ENCODE results near the gene GARRE1.
"Not testable (repeated sequence)": the region's sequence is repeated elsewhere in the genome, so short reads cannot be mapped to it uniquely, and the experiment has no call there.

GARRE1 gene

DNA sequence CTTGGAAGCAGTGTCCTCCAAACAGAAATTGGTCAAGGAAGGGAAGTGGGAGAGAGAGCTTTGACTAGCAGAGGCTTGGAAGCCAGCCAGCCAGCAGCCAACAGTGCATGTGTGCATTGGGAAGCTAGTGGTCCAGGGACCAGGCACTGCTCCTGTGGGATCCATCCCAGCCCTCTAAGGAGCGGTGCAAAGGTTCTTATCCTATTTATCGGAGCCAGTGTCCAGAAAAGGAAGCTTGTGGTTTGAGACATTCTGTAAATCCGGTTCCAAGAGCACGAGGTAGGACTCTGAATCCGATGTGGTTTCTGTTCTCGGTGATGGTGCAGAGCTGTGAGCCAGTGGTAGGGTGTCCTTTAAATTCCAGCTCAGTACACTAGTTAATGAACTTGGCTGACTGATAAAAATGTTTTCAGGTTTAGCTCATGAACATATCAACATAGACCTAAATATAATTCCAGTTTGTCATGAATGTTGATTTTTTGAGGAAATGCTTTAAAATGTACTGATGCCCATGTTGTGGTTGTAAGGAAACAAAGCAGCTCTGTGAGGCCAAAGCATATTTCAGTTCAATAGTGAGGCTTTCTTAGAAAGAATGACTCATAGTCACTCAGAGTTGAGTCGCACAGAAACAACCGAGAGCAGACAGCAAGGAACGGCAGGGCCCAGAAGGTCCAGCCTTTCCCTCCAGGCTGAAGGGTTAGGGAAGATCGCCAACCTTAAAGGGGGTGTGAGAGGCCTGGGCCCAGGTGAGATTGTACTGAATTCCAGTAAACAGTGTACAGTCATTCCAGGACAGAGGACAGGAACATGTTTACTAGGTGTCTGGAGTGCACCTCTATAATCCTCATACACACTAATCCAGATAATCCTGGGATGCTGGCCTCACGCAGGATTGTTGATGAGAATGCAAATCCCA, 21.5 kb upstream of the GARRE1 start:
- peak; percentile 21 for DNase-seq (ENCODE audit: low spot score)

DNA sequence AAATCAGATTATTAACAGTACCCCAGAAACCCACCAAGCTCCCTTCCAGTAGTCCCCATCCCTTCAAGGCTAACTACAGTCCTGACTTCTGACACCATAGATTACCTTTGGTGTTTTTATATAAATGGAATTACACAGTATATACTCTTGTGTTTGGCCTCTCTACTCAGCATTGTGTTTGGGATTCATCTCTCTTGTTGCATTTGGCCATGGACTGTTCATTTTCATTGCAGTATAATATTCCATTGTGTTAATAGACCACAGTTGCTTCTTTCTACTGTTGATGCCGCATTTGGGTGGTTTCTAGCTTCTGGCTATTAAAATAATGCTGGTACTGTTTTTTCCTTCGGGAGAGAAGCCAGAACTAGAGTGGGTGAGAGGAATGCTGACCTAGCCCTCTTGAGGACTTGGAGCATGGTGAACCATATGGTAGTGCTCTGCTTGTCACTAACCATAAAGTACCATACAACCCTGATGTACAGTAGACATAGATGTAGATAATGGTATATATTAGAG, 18.9 kb upstream of the GARRE1 start:
- DNase-seq (ENCODE audit: low spot score): no peak

DNA sequence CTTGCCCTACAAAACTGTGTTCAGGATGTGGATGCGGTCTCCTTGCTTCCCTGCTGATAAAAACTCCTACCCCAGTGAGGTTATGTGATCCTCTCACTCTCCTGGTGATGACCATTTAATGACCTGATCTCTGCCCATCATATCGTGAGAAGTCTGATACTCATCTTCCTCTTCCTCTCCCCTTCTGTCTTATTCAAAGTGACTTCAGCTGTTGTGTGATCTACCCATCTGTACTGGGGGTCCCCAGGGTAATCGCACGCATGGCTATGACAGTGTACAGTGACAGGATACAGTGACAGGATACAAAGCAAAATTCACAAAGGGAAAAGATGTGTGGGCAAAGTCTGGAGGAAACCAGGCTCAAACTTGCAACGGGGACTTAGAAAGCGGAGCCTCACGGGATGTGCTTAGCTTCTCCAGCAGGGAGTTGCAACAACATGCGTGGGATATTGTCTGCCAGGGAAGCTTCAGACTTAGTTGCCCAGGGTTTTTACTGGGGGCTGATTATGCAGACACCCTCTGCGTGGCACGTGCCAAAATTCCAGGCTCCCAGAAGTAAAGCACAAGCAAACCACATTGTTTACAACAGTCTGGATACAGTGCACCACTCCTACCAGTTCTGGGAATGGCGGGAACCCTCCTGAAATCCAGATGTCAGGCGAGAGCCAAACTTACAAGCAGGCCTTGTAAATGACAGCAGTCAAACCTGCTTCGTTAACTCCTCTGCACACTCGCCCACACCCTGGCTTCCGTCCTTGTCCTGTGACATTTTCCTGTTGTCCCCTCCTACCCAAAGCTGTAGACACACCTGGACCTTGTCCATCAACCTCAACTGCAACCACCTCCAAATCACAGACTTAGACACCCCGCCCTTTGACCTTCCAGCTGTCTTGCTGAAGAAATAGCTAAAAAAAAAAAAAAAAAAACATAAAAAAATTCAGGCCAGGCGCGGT, 18.0 kb upstream of the GARRE1 start:
- DNase-seq (ENCODE audit: low spot score): no peak

DNA sequence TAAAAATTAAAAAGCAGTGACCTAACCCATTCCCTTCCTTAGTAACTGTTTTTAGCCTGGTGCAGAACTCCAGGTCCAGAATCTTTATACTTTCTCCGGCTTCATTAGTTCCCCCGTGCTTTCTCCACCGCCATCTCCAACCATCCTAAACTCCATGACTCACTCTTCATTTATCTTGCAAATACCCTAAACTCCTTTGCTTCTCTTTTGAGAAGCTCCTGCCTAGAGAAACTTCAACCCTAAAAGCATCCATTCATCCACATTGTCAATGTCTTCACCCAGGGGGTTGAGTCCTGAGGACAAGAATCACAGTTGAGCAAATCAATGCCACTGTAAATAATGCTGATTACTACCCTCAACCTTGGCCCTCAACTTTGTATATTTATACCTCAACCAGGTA, 17.1 kb upstream of the GARRE1 start:
- no peak for DNase-seq (ENCODE audit: low spot score)

DNA sequence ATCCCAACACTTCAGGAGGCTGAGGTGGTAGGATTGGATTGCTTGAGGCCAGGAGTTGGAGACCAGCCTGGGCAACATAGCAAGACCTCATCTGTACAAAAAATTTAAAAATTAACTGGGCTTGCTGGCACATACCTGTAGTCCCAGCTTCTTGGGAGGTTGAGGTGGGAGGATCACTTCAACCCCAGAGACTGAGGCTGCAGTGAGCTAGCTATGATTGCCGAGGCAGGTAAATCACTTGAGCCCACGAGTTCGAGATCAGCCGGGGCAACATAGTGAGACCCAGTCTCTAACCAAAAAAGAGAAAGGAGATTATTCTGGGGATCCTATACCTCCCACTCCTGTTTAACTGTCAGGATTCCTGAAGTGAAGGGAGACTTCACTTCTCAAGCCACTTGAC, 16.4 kb upstream of the GARRE1 start:
- no peak for DNase-seq (ENCODE audit: low spot score)

DNA sequence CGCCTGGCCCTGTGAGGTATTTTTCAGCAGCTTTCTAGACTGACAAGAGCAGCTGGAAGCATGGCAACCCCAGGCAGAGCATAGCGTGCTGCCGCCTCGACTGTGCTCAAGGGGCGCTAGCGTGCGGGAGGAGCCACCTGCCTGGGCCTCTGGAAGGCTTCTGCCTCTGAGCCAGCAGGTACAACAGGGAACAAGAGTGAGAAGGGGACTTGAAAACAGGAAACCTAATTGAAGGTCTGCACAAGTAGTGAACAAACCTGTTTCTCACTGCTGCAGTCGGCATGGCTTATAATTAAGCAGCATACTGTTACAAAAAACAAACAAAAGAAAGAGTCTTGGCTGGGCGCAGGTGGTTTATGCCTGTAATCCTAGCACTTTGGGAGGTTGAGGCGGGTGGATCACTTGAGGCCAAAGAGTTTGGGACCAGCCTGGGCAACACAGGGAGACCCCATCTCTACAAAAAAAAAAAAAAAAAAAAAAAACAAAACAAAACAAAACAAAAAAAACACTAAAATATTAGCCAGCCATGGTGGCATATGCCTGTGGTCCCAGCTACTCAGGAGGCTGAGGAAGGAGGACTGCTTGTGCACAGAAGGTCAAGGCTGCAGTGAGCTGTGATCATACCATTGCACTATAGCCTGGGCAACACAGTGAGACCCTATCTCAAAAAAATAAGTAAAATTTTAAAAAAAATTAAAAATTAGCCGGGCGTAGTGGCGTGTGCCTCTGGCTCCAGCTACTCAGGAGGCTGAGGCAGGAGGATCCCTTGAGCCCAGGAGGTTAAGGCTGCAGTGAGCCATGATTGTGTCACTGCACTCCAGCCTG, 12.6 kb upstream of the GARRE1 start:
- no peak for DNase-seq (ENCODE audit: low spot score)

DNA sequence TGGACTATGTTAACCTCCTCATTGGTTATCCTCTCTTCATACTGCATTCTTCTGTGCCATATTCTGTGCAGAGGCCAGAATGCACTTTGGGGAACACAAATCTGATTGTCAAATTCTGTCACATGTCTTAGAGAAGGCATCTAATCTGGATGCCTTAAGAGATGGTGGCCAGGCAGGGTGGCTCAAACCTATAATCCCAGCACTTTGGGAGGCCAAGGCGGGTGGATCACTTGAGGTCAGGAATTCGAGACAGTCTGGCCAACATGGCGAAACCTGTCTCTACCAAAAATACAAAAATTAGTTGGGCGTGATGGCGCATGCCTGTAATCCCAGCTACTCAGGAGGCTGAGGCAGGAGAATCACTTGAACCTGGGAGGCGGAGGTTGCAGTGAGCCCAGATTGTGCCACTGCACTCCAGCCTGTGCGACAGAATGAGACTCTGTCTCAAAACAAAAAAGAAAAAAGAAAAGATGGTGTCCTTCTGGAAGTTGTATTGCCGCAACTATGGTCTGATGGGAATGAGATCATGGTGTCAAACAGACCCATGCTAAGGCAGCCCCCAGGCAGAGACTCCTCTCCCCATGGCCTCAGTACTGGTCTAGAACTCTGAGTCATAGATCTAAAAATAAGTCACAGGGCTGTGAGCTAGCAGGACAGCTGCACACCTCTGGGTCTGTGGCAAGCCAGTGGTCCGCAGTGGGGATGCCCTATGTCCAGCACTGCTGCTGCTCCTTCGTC, 11.0 kb upstream of the GARRE1 start:
- not testable (repeated sequence) for DNase-seq (ENCODE audit: low spot score)

DNA sequence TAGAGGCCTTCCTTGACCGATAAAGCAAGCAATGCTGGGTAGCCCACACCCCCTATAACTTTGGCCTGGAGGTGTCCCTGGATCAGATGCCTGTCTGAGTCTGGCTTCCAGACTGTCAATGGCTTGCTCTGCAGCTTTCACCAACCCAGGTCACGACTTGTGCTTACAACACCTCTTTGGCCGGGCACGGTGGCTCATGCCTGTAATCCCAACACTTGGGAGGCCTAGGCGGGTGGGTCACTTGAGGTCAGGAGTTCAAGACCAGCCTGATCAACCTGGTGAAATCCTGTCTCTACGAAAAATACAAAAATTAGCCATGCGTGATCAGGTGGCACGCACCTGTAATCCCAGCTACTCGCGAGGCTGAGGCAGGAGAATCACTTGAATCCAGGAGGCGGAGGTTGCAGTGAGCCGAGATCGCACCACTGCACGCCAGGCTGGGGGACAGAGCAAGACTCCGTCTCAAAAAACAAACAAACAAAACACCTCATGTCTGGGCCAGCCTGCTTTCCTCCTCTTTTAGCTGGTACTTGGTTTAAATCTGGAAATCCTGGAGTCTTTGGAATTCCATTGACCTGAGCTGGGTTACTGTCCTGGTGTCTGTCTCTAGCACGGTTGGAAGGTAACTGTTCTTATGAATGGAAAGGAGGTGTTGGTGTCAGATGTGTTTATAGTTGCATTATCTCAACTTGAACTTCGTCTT, 10.3 kb upstream of the GARRE1 start:
- no peak for DNase-seq (ENCODE audit: low spot score)

DNA sequence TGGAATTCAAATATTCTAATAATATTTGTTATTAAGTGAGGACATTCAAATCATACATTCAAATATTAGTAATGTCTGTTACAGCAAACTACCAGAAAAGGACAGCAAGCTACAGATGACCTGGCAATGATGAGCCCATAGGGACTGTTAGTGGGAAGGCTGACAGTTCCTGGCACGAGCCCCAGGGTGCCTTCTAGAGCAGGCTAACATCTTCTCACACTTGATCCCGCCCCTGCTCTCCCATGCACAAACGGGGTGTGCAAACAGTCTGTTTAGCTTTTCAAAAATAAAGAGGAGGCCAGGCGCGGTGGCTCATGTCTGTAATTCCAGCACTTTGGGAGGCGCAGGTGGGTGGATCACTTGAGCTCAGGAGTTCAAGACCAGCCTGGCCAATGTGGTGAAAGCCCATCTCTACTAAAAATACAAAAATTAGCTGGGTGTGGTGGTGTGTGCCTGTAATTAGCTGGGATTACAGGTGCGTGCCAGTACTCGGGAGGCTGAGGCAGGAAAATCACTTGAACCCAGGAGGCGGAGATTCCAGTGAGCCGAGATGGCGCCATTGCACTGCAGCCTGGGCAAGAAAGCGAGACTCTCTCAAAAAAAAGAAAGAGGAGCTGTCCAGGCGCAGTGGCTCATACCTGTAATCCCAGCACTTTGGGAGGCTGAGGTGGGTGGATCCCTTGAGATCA, 9.6 kb upstream of the GARRE1 start:
- no peak for DNase-seq (ENCODE audit: low spot score)

DNA sequence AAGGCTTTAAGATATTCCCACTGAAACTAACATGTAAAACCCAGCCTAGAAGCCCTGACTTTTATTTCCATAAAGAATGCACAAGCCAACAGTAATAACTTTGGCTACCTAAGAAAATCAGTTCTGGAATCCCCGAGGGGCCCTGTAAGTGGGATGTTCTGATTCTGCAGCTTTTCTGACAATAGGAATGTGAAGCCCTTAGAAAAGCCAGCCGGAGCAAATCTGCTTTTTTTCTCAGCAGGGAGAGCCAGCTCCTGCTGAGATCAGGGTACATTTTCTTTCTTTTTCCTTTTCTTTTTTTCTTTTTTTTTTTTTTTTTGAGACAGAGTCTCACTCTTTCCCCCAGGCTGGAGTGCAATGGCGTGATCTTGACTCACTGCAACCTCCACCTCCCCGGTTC, 8.0 kb upstream of the GARRE1 start:
- DNase-seq (ENCODE audit: low spot score): no peak

DNA sequence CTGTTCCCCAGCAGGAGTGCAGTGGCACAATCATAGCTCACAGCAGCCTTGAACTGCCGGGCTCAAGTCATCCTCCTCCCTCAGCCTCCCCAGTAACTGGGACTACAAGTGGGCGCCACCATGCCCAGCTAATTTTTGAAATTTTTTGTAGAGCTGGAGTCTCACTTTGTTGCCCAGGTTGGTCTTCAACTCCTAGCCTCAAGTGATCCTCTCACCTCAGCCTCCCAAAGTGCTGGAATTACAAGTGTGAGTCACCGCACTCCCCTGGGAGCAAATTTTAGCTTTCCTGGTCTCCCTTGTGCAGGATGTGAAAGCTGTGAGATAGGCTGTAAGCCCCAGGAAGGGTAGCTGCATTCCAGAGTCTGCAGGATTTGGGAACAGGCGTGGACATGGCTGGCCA, 5.4 kb upstream of the GARRE1 start:
- DNase-seq (ENCODE audit: low spot score): no peak

DNA sequence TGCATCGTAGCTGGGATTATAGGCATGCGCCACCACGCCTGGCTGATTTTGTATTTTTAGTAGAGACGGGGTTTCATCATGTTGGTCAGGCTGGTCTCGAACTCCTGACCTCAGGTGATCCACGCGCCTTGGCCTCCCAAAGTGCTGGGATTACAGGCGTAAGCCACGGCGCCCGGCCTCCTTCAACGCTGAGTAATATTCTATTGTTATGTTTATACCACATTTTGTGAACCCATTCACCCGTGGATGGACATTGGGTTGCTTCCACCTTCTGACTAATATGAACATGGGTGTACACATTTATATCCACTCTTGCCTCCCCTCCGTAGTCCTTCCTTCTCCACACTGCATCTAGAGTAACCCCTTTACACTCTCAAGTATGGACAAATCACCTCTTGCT, 1.2 kb upstream of the GARRE1 start:
- DNase-seq (ENCODE audit: low spot score): not testable (repeated sequence)

DNA sequence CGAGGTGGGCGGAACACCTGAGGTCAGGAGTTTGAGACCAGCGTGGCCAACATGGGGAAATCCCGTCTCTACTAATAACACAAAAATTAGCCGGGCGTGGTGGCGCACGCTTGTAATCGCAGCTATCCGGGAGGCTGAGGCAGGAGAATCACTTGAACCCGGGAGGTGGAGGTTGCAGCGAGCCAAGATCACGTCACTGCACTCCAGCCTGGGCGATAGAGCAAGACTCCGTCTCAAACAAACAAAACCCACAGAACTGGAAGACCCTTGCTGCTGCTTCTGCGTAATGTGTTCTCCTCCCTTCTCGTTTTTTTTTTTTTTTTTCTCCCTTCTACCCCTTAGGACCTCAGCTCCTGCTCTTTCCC, 691 bp upstream of the GARRE1 start:
- DNase-seq (ENCODE audit: low spot score): not testable (repeated sequence)

DNA sequence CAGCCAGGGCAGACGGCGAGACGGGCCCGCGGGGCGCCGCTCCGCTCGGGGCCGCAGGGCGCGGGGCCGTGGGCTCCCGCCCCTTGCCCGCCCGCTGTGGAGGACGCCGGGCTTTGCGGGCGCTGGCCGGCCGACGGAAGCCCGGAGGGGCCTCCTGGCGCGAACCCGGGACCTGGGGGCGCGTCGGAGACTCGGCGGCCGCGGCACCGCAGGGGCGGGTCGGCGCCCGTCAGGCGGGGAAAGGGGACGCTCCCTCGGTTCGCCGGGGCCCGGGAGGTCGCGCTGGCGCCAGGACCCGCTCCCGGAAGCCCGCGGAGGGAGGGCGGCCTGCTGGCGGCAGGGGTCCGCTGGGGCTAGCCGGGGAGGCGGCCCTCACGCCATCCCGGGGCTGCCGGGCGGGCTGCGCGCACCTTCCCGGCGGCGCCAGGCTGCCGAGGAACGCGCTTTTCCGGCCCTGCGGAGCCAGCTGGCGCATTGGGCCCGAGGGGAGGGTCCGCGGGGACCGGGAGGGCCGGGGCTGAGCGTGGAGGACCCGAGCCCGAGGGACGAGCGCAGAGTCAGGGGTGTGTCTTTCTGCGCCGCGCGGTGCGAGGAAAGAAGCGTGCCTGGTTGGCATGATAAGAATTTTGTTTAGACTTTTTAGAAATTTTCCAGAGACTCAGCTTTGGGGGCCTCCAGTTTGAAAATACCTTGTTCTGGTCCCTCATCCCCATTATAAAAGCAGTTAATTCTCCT, 511 bp downstream of the GARRE1 start:
- DNase-seq (ENCODE audit: low spot score): no peak

DNA sequence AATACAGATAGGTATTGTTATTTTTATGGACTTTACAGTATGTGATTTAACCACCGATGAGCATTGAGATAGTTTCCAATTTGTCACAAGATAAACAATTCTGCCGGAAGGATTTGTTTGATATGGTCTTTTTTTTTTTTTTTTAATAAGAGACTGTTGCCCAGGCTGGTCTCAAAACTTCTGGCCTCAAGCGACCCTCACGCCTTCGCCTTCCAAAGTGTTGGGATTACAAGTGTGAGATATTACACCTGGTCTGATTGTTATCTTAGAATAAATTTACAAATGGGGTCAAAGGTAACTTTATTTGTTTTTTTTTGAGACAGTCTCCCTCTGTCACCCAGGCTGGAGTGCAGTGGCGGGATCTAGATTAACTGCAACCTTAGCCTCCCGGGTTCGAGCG, 1.2 kb downstream of the GARRE1 start:
- no peak for DNase-seq (ENCODE audit: low spot score)

DNA sequence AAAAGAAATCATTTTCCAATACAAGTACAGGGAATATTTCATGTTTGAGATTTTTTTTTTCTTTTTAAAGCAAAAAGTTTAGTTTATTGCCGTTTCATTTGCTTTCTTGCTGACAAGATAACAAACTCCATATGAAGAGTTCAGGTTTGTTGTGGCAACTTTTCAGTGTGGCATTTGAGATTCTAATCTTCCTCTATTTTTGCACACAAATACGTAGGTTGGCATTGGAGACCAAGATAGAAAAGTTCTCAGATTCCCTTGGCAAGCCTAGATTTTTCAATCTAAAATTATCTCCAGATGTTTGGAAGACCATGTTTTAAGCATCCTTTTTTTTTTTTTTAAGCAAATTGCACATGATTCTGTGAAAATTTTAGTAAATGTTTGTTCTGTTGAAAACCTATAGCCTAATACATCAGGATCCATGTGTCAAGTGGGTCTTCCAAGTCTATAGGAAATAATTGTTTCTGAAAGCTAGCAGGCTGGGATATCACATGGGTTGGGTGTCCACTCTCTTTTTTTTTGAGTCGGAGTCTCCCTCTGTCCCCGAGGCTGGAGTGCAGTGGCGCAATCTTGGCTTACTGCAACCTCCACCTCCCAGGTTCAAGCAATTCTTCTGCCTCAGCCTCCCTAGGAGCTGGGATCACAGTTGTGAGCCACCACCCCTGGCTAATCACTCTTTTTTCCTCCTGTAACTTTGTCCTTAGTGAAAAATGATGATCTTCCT, 2.6 kb downstream of the GARRE1 start:
- DNase-seq (ENCODE audit: low spot score): no peak

DNA sequence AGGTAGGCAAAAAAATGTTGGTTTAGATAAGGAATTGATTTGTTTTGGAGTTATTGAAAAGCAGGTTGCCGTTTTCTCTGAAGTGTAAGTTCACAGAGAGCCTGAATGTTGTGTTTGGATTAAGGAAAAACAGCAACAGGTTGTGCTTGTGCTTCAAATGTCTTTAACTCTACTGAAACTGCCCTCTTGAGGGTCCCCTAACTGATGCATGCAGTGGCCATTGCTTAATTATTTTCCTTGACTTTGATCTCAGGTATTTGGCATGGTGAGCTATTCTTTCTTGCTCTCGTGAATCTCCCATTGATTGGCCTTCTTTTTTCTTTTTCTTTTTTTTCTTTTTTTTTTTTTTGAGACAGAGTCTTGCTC, 3.2 kb downstream of the GARRE1 start:
- no peak for DNase-seq (ENCODE audit: low spot score)

DNA sequence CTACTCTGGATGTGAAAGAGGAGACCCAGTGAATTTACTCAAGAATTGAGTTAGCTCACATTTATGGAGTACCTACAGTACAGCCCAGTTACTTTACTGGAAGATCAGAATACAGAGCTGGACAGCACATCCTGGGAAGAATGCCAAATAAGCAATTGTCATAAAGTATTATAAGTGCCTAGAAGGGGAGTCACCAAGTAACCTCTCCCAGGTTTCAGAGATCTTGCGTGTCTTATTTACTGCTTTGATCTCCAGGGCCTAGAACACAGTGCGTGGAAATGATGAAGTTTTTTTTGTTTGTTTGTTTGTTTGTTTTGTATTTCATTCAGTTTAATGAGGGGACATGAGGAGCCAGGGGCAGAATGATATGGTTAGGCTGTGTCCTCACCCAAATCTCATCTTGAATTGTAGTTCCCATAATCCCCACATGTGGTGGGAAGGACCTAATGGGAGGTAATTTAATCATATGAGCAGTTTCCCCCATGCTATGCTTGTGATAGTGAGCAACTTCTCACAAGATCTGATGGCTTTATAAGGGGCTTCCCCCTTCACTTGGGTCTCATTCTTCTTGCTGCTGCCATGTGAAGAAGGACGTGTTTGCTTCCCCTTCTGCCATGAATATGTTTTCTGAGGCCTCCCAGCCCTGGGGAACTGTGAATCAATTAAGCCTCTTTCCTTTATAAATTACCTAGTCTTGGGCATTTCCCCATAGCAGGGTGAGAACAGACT, 5.2 kb downstream of the GARRE1 start:
- DNase-seq (ENCODE audit: low spot score): peak; percentile 47
